GM19468 (cell line): Measurements from ENCODE around the gene CLRN3.

Source experiments
- ATAC-seq: cut with Tn5 transposase; IDR thresholded peaks from one replicate; pipeline ENCODE4 v1.9.1; 2021; ENCODE audit warnings: mild to moderate bottlenecking, moderate library complexity, moderate number of reproducible peaks; ENCODE audit not compliant: unreplicated experiment; ENCODE audit errors: extremely low read depth

CLRN3 gene

DNA sequence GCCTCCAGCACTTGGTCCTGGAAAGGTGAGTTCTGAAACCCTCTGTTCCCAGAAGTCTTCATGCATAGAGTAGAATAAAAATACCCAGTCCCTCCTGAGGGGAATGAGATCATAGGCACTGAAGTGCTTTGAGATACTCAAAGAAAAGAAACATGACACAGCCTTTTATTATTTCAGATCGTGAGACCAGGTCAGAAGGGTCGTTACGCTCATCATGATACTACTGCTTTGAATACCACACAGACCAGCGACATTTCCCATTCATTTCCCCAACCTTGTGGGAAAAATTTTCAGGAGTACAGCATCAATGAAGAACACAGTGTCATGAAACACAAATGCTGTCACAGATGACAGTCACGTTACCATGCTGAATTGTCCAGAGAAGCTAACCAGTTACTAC is 15.0 kb downstream of the CLRN3 start:
- ATAC-seq: no peak

DNA sequence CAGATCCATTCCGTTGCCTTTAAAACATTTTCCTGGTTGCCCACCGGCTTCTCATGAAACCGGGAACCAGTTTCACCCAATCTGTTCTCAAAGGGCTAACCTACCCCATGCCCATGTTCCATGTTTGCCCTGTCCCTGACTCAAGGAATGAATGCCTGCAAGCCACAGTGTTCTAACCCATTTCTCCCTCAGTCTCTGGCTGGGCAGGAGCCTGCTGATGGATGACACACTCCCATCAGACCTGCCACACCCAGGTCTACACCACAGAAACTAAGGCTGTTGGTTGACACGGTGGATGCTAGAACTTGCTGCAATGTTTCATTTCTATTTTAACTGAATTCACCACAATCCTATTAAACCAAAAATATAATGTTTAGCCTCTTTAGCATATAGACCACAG is 15.6 kb downstream of the CLRN3 start:
- no peak for ATAC-seq

DNA sequence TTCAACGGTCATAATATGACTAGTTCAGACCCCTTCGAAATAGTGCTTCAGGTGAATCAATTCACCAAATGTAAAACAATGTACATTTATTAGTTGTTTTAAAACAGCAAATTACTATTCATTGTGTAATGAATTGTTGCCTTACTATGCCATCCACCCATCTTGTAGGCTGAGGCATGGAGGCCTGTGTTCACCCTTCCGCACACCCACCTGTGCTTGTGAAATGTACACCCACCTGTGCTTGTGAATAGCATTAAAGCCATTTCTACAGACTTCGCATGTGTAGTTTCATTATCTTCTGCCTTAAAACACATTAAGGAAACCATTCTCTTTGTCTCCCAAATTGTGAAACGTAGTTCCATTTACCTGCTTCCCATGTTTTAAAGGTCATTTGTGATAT is 16.8 kb downstream of the CLRN3 start:
- ATAC-seq: no peak

DNA sequence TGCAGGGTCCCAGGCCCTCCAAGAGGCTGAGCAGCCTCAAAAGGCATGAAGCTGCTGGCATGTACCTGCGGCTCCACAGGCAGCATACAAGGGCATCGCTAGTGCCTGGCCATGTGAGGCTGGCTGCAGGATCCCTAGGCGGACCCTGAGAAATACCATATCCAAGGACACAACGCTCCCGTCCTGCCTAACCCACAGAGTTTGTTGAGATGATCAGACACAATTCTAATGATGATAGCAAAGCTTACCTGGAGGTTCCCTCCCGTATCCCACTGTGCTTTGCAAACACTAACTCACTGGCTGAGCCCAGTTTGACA is 17.3 kb downstream of the CLRN3 start:
- no peak for ATAC-seq

DNA sequence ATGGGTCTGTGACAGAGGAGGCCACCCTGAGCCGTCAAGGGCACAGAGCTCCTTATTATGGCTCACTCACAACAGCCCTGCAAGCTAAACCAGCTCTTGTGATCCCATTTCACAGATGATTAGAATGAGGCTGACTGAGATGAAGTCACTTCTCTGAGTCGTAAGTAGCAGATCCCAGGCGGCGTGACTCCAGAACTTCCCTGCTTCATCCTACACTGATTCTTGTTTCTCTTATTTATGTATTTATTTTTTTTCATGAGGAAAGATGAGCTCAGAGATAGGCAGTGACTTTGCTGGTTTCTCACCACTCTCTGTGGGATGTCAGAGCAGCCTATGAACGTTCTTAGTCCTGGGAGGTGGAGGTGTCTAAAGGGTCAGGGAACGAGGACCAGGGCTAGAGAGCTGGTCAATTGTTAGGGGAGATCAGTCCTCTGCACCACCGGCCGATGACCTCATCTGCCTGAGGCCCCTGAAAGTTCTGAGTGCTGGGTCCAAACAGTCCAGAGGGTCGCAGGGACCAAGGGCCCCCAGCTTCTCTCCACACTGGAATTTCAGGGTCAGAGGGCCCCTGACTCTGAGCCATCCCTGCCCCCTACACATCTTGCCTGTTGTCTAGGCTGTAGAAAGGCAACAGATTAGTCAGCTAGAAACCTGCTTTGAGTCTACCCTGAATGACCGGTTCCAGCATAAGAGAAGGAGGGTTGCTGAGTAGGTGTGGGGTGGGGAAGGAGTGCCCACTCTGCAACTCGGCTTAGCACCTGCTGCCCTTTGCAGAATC is 17.9 kb downstream of the CLRN3 start:
- no peak for ATAC-seq

DNA sequence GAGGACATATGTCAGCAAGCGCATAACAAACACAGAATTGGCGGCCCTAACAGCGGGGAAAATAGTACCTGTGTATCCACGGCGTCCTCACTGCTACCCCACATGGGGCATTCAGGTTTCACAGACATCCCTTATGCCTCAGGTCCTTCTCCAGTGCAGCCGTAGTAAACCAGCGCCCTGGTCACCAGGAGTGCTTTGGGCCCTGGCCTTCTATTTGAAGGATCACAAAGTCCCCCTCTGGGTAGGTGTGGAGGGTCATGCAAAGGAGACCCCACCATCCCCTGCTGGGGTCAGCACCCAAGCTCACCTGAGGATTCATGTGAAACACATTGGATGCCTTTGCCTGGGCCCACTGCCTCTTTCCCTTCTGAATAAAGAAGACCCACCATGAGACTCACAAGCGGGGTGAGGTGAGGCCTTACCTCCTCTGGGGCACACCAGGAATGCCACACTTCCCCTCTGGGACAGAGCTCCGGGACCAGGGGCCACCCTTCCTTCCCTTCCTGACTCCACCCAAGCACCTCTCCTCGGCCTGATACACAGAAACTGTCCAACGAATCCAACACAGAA is 18.8 kb downstream of the CLRN3 start:
- ATAC-seq: no peak

DNA sequence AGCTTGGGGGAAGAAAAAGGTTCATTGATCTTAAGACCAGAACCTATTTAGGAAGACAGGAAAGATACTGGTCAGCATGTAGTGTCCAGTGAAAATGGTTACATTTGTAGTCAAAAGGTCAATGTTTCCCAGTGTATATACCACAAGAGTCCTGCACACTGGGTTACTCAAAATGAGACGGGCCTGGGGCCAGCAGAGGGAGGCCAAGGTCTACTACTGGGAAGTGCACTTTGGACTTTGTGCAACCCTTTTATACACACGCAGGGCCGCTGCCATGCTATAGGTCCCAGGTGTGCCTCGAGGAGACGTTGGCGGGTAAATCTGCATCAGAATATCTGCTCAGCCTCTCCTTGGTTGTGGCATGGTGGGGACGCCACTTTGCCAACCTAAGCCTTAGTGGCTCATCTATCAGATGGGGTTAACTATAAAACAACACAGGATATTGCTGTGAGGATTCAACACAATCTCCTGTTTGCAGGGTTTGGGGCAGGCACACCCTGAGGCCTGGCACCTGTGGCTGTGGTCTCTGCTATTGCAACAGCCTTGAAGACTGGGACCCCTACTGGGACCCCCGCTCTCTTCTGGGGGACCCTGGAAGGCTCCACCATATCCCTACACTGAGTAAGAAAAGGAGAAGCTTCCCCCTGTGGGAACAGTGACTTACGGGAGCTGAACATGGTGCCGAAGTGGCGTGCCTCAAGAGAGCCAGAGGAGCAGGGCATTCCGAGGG is 19.7 kb downstream of the CLRN3 start:
- no peak for ATAC-seq

DNA sequence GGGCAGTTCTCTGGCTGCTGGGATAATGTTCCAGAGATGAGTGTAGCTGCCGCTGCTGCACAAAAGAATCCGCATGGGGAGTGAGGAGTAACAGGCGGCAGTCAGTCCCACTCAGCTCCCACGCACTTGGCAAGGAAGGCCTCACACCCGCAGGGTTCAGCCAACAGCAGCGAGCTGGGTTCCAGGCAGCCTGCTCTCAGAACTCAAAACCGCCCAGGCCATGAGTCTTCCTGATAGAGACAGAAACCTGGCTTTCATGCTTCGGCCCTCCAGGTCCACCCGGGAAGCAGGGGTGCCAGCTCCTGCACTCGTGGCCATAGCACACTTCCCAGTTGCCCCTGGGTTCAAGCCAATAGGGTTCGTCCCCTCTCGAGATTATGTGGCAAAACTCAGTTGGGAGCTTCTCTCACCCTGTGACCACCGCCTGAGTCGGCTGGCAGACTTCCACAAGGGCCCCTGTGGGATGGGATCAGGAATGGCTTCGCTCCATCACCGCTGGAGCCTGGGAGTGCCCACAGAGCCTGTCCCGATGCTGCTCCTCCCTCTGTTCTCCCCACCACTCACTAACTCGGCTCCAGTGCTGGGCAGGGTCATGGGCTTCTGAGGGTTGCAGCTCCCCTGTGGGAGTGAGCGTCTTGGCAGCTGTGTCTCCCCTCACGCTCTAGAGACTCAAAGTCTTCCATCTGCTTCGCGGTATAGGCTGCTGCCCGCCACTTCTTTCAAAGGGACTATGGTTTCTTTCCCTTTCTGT is 20.6 kb downstream of the CLRN3 start:
- ATAC-seq: no peak

DNA sequence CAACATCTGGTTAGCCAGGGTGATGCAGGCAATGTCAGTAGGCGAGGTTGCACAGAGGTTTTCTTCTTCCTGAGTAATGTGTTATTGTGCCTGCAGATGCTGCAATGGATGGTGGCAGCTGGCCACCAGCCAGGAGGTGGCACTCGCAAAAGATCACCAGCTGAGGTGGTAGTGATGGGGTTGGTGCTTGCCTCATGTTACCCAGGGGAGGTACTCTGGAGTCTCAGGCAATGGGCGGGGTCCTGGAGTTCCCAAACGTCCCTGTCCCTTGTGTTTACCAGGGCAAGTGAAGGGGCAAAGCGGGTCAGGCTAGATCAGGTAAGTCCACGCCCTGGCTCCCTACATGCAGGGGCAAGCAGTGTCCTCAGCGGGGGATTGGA is 21.1 kb downstream of the CLRN3 start:
- ATAC-seq: no peak

DNA sequence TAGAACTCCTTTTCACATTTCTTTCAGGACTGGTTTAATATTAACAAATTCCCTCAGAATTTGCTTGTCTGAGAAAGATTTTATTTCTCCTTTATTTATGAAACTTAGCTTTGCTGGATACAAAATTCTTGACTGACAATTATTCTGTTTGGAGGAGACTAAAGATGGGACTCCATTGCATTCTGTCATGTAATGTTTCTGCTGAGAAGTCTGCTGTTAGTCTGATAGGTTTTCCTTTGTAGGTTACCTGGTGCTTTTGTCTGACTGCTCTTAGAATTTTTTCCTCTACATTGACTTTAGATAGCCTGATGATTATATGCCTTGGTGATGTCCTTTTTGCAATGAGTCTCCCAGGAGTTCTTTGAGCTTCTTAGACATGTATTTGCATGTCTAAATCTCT is 23.4 kb downstream of the CLRN3 start:
- no peak for ATAC-seq

DNA sequence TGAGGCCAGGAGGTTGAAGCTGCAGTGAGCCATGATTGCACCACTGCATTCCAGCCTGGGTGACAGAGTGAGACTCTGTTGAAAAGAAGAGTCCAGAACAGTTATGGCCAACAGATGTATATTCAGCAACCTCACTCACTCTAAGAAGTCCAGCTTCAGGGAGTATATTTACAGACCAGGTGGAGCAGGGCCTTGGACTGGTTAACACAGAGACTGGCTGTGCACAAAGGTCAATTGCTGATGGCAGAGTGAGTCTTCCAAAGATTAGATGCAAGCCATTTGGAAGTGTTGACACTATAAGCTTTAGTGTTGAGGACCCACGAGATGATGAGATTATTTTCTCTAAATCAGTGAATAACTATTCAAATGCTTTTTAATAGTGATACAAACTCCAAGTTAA is 24.9 kb downstream of the CLRN3 start:
- ATAC-seq: no peak

DNA sequence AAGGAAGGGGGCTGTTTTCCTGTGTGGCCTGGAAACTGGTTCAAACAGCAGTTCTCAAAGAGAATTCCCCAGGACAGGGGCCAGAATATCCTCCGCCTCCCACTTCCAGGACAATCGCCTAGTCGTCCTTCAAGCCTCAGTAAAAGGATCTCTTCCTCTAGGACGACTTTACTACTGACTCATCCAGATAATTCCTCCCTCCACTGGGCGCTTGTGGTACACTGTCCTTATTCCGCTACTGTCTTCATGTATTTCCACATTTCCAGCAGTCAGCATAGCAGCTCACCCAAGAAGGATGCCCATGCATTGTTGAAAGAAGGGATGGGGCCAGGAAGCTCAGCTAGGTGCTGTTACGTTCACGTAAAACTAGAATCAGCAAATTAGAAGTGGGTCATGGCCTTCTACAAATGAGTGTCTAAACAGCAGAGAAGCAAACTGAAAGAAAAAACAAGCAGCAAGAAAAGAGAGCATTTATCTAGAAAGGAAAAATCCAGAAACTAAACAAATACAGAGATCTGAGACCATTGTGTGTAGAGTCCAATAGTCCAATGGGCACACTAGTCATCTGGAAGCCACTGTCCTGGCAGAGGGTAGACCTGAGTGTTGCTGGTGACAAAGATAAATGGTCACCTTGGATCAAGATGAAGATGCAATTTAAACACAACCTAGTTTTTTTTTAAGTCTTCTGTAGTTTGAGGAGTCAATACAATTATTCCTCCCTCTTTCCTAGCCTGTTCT is 26.3 kb downstream of the CLRN3 start:
- ATAC-seq: no peak

DNA sequence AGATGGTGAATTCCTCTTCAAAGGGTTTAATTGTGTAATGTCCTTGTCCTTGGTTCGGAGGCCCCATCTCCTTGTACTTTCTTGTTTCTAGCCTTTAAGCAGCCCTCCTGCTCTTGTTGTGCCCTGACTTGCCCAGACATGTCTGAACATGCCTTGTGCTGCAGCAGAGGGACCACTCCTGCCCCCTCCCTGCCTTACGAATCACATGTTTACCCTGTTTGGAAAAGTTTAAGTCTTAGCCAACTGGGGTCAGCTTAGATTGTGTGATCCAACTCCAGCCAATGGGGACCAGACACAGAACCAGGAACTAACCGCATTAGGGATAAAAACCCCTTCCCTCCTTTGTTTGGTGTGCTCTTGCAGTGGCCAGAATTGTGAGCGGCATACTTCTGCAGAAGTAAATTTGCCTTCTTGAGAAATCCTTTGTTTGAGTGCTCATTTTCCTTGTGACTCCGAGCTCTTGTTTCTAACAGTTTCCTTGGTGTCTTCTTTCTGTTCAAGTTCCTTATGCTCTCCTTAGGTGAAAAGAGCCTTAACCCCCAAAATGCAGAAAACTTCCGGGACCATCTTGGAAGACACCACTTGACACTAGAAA is 29.4 kb downstream of the CLRN3 start:
- ATAC-seq: no peak

DNA sequence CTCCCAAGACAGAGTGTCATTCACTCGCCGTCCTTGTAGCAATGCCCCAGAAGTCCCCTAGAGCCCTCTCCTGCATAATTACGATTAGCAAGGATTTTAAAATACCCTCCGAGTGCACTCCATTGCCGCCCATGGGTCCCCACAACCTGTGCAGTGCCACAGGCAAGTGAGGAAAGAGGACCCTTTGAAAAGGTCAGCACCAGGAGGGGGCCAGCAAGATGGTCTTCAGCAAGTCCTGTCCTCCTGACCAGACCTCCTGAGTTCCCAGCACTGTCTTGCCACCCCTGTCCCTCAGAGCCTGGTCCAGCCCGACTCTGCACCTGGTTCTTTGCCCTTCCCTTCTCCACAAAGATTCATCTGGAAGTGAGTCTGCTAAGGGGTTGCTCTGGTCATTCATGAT is 32.1 kb downstream of the CLRN3 start:
- ATAC-seq: no peak

DNA sequence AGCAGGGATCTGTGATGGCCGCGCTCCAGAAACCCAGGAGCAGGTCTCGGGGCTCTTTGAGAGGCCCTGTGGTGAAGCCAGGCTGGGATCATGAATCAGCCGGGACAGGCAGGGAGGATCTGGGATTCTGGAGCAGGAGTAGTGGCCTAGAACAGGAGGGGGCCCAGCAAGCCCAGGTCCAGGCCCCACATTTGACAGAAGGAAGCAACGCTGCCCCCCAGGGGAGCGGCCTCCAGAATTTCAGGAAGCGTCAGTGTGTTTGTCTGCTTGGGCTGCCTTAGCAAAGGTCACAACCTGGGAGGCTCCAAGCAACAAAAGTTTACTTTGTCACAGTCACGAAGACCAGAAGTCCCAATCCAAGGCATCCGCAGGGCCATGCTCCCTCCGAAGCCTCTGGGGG is 36.8 kb downstream of the CLRN3 start:
- no peak for ATAC-seq

DNA sequence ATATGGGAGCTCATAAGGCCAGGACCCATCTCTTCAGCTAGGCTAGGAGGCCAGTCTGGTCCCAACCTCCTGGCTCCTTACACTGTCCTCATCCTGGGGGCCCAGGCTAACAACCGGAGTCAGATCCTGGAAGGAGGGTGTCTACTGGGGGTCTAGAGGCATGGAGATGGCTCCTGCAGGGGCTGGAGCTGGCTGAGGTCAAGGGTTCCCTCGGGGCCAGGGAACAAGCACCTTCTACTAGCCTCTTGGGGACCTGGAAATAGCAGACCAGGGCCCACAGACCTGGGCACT is 37.2 kb downstream of the CLRN3 start:
- no peak for ATAC-seq

DNA sequence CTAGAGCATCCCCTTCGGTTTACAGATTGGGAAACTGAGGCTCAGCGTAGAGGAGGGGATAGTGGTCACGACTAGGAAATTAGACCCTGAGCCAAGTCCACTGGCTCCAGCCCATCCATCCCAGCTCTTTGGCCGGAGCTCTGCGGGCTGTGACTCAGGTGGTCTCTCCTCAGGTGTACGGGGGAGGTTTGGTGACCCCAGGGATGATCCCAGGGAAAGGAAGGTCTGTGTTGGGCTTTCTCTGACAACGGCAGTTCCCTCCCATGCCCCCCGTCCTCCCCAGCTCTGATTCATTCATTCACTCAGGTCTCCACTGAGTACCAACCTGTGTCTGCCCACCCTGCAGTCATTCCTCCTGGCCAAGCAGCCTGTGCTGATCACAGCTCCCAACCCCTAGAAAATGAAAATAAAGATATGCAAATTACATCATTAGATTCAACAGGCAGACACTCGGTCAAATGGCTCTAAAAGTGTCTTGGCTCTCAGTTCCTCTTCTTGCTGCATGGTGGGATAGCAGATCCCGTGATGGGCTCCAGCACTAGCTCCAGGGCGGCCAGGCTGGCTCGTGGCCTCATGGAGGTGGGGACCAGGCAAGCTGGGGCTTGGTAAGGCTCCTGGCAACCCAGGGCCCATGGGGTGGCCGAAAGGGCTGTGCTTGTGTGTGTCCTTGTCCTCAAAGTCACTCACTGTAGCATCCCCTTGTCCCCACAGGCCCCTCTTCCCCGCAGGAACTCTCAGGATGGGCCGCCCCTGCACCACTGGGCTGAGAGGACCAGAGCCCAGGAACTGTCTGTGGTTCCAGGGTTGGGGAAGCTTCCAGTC is 37.8 kb downstream of the CLRN3 start:
- ATAC-seq: peak; percentile 66

DNA sequence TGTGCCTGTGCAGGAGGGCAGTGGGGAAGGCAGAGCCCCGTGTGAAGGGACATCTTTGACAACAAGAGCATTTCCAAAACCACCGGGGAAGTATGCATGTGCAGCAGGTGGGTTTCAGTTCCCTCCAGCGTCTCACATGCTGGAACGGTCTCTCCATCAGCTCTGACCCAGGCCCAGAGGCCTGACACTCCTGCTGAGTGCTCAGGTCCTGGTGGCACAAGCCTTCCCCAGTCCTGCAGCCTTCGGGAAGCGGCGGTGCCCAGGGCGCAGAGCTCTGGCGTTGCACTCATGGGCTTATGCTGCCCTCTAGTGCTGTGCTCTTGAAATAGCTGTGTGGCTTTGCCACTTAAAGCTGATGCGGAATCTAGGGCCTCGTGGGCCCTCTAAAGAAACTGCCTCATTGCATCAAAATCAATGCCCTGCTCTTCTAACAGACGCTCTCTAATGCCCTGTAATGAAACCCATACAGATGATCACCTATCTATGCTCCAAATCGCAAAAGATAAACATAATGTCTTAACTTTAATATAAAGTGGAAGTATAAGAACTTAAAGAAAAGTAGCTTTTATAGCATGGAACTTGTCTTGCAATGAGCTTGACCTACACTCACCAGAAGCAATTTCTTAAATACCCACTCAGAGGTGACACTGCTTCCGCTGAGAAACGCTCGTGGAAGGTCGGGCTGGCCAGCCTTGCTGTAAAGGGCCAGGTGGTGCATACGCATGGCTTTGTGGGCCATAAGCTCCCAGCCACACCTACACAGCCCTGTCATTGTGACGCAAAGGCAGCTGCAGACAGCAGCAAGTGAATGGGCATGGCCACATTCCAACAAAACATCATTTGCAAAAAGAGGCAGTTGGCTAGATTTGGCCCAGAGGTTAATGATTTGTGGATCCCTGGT is 38.6 kb downstream of the CLRN3 start:
- peak; percentile 70 for ATAC-seq
